Ishikawa (cell line): ENCODE data around the gene DBR1.
A peak's percentile ranks its signal among the peaks of the same experiment; 100 is the strongest.

Experiments used
- CEBPB ChIP-seq: IDR thresholded peaks from 2 replicates; pipeline ENCODE4 v1.6.1; 2012
- CREB1 ChIP-seq: IDR thresholded peaks from 2 replicates; pipeline ENCODE4 v1.6.1; 2012; ENCODE audit warnings: low read depth
- EGR1 ChIP-seq: IDR thresholded peaks from 2 replicates; pipeline ENCODE4 v1.6.1; 2012
- EP300 ChIP-seq: IDR thresholded peaks from 2 replicates; pipeline ENCODE4 v1.6.1; 2012; ENCODE audit warnings: borderline replicate concordance
- FOXM1 ChIP-seq: IDR thresholded peaks from 2 replicates; pipeline ENCODE4 v1.6.1; 2012; ENCODE audit warnings: low read depth, borderline replicate concordance
- NFIC ChIP-seq: IDR thresholded peaks from 2 replicates; pipeline ENCODE4 v1.6.1; 2012
- RAD21 ChIP-seq: IDR thresholded peaks from 2 replicates; pipeline ENCODE4 v1.6.1; 2012; ENCODE audit warnings: low read depth
- TAF1 ChIP-seq: IDR thresholded peaks from 2 replicates; pipeline ENCODE4 v1.6.1; 2012; ENCODE audit warnings: low read depth, mild to moderate bottlenecking
- TCF12 ChIP-seq: IDR thresholded peaks from 2 replicates; pipeline ENCODE4 v1.6.1; 2012; ENCODE audit warnings: low read depth
- TEAD4 ChIP-seq: IDR thresholded peaks from 2 replicates; pipeline ENCODE4 v1.6.1; 2012
- YY1 ChIP-seq: IDR thresholded peaks from 2 replicates; pipeline ENCODE4 v1.6.1; 2012; ENCODE audit warnings: low read depth
- ZBTB7A ChIP-seq: IDR thresholded peaks from 2 replicates; pipeline ENCODE4 v1.6.1; 2012; ENCODE audit warnings: low read depth
- TF ChIP-seq, protein P1 (sequence below): IDR thresholded peaks from 2 replicates; pipeline ENCODE4 v1.6.1; 2012
- TF ChIP-seq, protein P2 (sequence below): IDR thresholded peaks from 2 replicates; pipeline ENCODE4 v1.6.1; 2012
- TF ChIP-seq, protein P3 (sequence below): IDR thresholded peaks from 2 replicates; pipeline ENCODE4 v1.6.1; 2012; ENCODE audit warnings: low read depth, mild to moderate bottlenecking

DBR1 gene

DNA sequence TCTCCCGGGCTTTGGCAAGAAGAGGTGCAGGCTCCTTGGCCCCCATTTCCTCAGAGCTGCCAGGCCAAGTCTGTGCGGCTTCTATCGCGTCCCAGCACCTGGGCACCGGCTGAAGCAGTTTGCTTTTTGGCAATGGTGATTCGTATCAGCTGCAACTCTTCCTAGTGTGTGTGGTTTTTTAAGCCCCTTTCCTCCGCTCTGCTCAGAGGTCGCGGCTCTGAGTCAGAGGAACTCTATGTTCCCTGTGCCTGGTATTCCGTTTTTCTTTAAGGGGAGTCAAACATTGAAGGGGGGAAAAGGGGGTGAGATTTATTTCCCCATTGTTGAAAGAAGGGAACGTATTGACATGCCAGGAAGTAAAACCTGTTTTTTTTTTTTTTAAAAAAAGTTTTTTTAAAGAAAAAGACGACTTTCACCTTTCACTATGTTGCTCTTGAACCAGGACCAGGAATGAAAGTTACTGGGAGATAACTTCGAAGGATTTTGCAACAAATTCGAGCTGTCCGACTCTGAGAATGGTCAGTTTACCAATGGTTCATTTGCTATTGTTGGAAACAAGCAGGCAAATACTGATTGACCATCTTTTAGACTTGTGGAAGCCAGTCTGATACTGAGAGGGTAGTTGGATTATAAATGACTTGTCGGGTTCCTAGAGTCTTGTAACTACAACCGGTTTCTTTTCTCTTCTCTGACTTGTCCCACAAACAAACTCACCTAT, 13.5 kb upstream of the DBR1 start:
- TF ChIP-seq YY1 (no peak), RAD21 (no peak), EP300 (no peak), CREB1 (no peak), TCF12 (no peak), ZBTB7A (no peak), TEAD4 (no peak), NFIC (no peak), FOXM1 (no peak), TAF1 (no peak), CEBPB (no peak), EGR1 (no peak)
- TF ChIP-seq, protein P1, sequence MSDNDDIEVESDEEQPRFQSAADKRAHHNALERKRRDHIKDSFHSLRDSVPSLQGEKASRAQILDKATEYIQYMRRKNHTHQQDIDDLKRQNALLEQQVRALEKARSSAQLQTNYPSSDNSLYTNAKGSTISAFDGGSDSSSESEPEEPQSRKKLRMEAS = no peak
- TF ChIP-seq, protein P2, sequence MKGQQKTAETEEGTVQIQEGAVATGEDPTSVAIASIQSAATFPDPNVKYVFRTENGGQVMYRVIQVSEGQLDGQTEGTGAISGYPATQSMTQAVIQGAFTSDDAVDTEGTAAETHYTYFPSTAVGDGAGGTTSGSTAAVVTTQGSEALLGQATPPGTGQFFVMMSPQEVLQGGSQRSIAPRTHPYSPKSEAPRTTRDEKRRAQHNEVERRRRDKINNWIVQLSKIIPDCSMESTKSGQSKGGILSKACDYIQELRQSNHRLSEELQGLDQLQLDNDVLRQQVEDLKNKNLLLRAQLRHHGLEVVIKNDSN = no peak
- TF ChIP-seq, protein P3, sequence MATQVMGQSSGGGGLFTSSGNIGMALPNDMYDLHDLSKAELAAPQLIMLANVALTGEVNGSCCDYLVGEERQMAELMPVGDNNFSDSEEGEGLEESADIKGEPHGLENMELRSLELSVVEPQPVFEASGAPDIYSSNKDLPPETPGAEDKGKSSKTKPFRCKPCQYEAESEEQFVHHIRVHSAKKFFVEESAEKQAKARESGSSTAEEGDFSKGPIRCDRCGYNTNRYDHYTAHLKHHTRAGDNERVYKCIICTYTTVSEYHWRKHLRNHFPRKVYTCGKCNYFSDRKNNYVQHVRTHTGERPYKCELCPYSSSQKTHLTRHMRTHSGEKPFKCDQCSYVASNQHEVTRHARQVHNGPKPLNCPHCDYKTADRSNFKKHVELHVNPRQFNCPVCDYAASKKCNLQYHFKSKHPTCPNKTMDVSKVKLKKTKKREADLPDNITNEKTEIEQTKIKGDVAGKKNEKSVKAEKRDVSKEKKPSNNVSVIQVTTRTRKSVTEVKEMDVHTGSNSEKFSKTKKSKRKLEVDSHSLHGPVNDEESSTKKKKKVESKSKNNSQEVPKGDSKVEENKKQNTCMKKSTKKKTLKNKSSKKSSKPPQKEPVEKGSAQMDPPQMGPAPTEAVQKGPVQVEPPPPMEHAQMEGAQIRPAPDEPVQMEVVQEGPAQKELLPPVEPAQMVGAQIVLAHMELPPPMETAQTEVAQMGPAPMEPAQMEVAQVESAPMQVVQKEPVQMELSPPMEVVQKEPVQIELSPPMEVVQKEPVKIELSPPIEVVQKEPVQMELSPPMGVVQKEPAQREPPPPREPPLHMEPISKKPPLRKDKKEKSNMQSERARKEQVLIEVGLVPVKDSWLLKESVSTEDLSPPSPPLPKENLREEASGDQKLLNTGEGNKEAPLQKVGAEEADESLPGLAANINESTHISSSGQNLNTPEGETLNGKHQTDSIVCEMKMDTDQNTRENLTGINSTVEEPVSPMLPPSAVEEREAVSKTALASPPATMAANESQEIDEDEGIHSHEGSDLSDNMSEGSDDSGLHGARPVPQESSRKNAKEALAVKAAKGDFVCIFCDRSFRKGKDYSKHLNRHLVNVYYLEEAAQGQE = no peak

DNA sequence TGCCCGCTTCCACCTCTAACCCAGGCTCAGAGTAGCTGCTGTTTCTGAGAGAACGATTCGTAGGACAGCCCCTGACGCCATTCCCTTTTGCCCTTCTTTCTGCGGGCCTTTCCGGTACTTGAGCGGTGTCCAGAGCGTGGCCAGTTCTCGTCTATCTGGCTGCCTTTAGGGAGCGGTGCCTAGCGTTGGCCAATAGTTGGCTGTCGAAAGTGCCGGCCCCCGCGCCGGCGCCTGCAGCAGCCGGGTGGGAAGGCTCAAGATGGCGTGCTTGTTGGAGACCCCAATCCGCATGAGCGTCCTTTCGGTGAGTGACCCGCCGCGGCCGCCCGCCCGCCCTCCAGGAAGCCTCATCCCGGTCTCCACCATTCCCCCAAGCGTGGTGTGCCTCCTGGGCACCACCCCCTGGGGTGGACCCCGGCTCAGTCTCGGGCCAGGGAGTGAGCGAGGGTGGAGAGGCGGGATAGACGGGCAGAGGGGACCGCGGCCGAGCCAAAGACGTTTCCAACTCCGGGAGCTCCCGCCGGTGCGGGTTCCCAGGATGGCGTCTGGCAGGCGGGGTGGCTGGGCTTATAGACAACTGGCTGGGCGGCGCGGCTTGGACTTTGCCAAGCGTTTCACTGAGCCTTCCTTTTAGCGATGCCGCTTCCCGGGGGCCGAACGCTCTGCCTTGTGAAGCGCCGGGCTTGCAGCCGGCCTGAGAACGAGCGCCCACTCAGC, 12.7 kb upstream of the DBR1 start, which contains the start of gene ARMC8:
Gene ARMC8, plus strand, starts transcription at position 6 of the 717 bp plus-strand sequence. Its CDS starts 254 bp downstream, at position 260.
- TF ChIP-seq ZBTB7A (peak; percentile 89), TCF12 (peak; percentile 47; the same call in 1 of the 2 replicates), NFIC (peak; percentile 45; the same call in 1 of the 2 replicates), CEBPB (no peak), EP300 (peak; percentile 43), TAF1 (peak; percentile 96), YY1 (peak; percentile 92)
- TF ChIP-seq, protein P2 = no peak
- TF ChIP-seq, protein P1 = peak; percentile 63

DNA sequence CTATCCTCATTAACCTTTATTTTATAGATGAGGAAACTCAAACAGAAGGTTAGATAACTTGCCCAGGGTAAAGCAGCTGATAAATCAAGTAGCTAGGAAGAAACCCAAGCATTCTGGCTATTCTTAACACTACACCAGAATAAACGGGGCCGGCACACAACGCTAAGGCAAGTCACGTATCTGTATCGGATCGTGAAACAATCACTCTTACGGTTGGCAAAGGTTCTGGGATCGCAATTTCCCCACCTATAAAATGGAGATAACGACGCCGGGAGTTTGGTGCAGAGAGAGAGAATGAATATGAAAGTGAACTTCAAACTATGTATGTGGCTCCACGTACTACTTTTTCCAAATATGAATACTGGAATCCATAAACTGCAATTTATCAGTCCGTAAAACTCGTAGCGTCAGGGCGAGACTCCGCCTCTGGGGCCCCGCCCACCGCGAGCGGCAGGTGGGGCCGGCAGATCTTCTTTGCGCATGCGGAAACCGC, 12.1 kb upstream of the DBR1 start:
- TF ChIP-seq, protein P3 = no peak
- no peak for TF ChIP-seq YY1

DNA sequence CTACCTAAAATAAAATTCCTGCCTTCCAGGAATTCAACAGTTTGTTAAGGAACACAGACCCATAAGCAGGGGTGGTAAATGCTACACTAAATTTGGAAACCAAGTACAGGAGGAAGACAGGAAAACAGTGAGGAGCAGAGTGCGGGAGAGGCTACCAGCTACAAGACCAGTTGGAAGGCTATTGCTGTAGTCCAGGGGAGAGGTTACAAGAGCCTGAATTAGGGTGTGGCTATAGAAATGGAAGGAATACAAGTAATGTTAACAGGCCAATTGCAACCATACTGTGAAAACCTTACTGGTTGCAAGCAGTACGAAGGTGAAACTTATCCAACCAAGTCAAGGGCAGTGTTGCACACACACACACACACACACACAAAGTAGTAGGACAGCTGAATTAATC, 11.5 kb upstream of the DBR1 start:
- TF ChIP-seq TAF1 (no peak), YY1 (no peak), CEBPB (no peak), CREB1 (no peak), RAD21 (no peak), NFIC (no peak), TCF12 (no peak), EP300 (no peak), EGR1 (no peak), TEAD4 (no peak), ZBTB7A (no peak), FOXM1 (no peak)
- TF ChIP-seq, protein P3 = no peak
- TF ChIP-seq, protein P1 = no peak
- TF ChIP-seq, protein P2 = no peak
